Immature natural killer cell (primary cell): Measurements from ENCODE around the gene LHB. TPM values are rescaled to one million over a fixed set of nuclear protein-coding genes. Genes with fewer than 3 reads are reported as not detected.
"Not testable (repeated sequence)": the region's sequence is repeated elsewhere in the genome, so short reads cannot be mapped to it uniquely, and the experiment has no call there.

ENCODE experiments used
- DNase-seq, 3 donors: peaks; one replicate each; pipeline ENCODE4 v3.0.0; 2022; ENCODE audit warnings: mixed read lengths in 1 of 3
- H3K27ac Mint-ChIP-seq, 6 donors: one replicate each; pipeline ENCODE4 v1.8.0; 2020; ENCODE audit warnings: mixed read lengths in 6 of 6, mild to moderate bottlenecking in 5 of 6, inconsistent platforms in 4 of 6, moderate library complexity in 3 of 6
- H3K27me3 Mint-ChIP-seq, 3 donors: one replicate each; pipeline ENCODE4 v1.8.0; 2020 to 2021; ENCODE audit warnings: low read depth in 3 of 3, mild to moderate bottlenecking in 3 of 3, mixed read lengths in 3 of 3, moderate library complexity in 3 of 3, inconsistent platforms in 1 of 3
- H3K36me3 Mint-ChIP-seq, 3 donors: one replicate each; pipeline ENCODE4 v1.8.0; 2020; ENCODE audit warnings: mixed read lengths in 3 of 3, inconsistent platforms in 2 of 3, mild to moderate bottlenecking in 2 of 3
- H3K4me1 Mint-ChIP-seq, 2 donors: one replicate each; pipeline ENCODE4 v1.8.0; 2020; ENCODE audit warnings: inconsistent platforms in 2 of 2, mild to moderate bottlenecking in 2 of 2, mixed read lengths in 2 of 2, moderate library complexity in 1 of 2
- H3K4me3 Mint-ChIP-seq, 5 donors: one replicate each; pipeline ENCODE4 v1.8.0; 2020; ENCODE audit warnings: mild to moderate bottlenecking in 5 of 5, mixed read lengths in 5 of 5, inconsistent platforms in 3 of 5, moderate library complexity in 3 of 5
- H3K9me3 Mint-ChIP-seq, 6 donors: one replicate each; pipeline ENCODE4 v1.8.0; 2020; ENCODE audit warnings: mild to moderate bottlenecking in 6 of 6, mixed read lengths in 6 of 6, inconsistent platforms in 4 of 6, moderate library complexity in 3 of 6
- polyA plus RNA-seq, 3 donors: library from polyadenylated mRNA; unstranded; fragments of 300-500 nt; fragmentation: Illumina TruSeq; gene quantifications; one replicate each; pipeline ENCODE4 v1.2.3, GENCODE V29; 2021

The LHB gene
- not detected for polyA plus RNA-seq

GRCh38 chr19:49017041-49017665, at the start of gene LHB:
LHB (minus strand) TSS chr19:49017091; CDS start chr19:49017081, 10 bp downstream.
- no peaks in the 10 kb centered on the region for H3K36me3 Mint-ChIP-seq
- peak within 1 kb of the TSS; percentile 82 to 91 (median 90) for H3K4me3 Mint-ChIP-seq
- H3K27me3 Mint-ChIP-seq = peaks cover 0 to 11% (median 0%) of the 10 kb centered on the region in 3 donors
- H3K4me1 Mint-ChIP-seq = peaks cover 25 to 26% of the 10 kb centered on the region in 2 donors
- no peak for DNase-seq
- no peaks in the 10 kb centered on the region for H3K9me3 Mint-ChIP-seq
- H3K27ac Mint-ChIP-seq = peak within 1 kb of the TSS in 3 of 6 donors; percentile 12 to 34 (median 24)

DNA sequence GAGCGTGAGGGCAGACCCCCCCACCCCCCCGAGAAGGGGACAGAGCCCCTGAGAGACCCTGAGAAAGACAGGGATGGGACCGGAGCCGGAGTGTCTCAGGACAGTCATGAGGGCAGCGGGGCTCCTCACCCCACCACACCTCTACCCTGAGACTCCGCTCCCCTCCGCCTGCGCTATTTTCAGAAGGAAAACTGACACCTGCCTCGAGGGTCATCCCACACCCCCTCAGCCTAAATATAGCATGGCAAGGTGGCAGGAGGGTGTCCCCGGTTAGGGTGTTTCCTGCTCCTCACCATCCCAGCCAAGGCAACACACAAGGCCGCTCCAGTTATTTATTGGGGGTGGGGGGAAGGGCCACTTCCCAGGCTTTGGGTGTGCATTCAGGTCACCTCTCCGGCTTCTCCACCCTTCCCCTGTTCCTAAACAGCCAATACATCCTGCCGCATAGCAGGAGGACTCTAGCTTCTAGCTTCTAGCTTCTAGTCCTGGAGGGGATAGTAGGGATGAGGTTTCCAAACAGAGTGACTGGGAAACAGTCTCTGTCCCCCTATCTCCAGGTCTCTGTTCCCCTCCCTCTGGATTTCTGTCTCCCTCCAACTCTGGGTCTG, 49.1 kb upstream of the LHB start:
- Mint-ChIP-seq H3K27ac (no peak overlapping the region), H3K36me3 (peaks cover 0 to 6% (median 1%) of the 10 kb centered on the region in 3 donors), H3K9me3 (peaks cover 0 to 13% (median 0%) of the 10 kb centered on the region in 6 donors), H3K4me1 (peaks cover 4 to 6% of the 10 kb centered on the region in 2 donors), H3K4me3 (no peak overlapping the region), H3K27me3 (peaks cover 11 to 30% (median 14%) of the 10 kb centered on the region in 3 donors)
- DNase-seq = no peak

- Mint-ChIP-seq H3K27ac (no peak within 1 kb of the TSS), H3K4me3 (no peak within 1 kb of the TSS), H3K36me3 (peaks cover 0 to 4% (median 0%) of the 10 kb centered on the region in 3 donors), H3K9me3 (peaks cover 0 to 7% (median 0%) of the 10 kb centered on the region in 6 donors), H3K27me3 (peaks cover 10 to 24% (median 14%) of the 10 kb centered on the region in 3 donors), H3K4me1 (no peaks in the 10 kb centered on the region)
- no peak for DNase-seq
These were observed 48.1 kb upstream of the LHB start, which contains the start of gene NTF4 for GRCh38 chr19:49064768-49065611. NTF4 (minus strand) TSS chr19:49064818; CDS start chr19:49061997, 2,821 bp downstream.

DNA sequence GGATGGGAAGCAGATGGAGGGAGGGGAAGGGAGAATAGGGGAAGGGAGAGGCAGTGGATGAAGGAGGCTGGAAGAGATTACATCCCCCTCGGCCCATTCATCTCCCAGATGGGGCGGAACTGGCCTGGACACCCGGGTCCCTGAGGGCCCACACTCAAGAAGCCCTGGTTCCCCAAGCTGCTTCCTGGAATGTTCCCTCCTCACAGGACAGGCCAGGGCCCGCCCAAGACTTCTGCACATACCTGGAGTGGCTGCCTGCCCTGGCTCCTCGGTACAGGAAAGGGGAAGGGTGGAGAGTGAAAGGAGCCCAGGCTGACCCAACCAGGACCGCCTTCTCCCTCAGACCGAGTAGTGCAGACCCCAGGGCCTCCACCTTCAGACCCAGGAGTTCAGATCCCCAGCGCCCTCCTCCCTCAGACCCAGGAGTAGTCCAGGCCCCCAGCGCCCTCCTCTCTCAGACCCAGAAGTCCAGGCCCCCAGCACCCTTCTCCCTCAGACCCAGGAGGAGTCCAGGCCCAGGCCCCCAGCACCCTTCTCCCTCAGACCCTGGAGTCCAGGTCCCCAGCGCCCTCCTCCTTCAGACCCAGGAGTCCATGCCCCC, 47.2 kb upstream of the LHB start:
- no peak overlapping the region for H3K27ac Mint-ChIP-seq
- H3K9me3 Mint-ChIP-seq = peaks cover 0 to 2% (median 0%) of the 10 kb centered on the region in 6 donors
- peaks cover 0 to 4% (median 4%) of the 10 kb centered on the region in 3 donors for H3K36me3 Mint-ChIP-seq
- peaks cover 9 to 24% (median 12%) of the 10 kb centered on the region in 3 donors for H3K27me3 Mint-ChIP-seq
- H3K4me3 Mint-ChIP-seq = no peak overlapping the region
- no peaks in the 10 kb centered on the region for H3K4me1 Mint-ChIP-seq
- DNase-seq = no peak

GRCh38 chr19:49061445-49061844, 44.6 kb upstream of the LHB start:
- peaks cover 16 to 17% of the 10 kb centered on the region in 2 donors for H3K4me1 Mint-ChIP-seq
- no peak overlapping the region for H3K27ac Mint-ChIP-seq
- H3K27me3 Mint-ChIP-seq = peaks cover 19 to 21% (median 19%) of the 10 kb centered on the region in 3 donors
- peaks cover 0 to 2% (median 0%) of the 10 kb centered on the region in 6 donors for H3K9me3 Mint-ChIP-seq
- no peak overlapping the region for H3K4me3 Mint-ChIP-seq
- H3K36me3 Mint-ChIP-seq = peaks cover 0 to 5% (median 4%) of the 10 kb centered on the region in 3 donors
- peak in 1 of 3 donors; percentile 12 for DNase-seq

DNA sequence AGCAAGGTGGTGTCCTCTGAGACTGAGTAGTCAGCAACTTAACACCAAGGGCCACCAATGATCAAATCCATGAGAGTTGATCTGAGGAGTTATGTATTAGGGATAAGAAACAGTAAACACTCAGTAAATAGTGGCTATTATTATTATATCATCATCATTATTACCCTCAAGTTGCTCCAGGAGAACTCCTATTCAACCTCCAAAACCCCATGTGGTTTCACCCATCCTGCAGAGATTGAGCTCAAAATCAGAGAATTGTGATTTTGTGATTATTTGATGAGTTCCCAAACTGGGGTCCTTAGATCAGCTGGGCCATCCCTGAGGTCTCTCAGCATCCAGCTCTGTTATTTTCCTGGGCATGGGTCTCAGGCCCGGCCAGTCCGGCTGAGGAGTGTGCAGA, 44.1 kb upstream of the LHB start:
- peaks cover 18 to 20% of the 10 kb centered on the region in 2 donors for H3K4me1 Mint-ChIP-seq
- no peak for DNase-seq
- H3K27ac Mint-ChIP-seq = no peak overlapping the region
- no peak overlapping the region for H3K4me3 Mint-ChIP-seq
- peaks cover 0 to 2% (median 0%) of the 10 kb centered on the region in 6 donors for H3K9me3 Mint-ChIP-seq
- peaks cover 0 to 5% (median 4%) of the 10 kb centered on the region in 3 donors for H3K36me3 Mint-ChIP-seq
- peaks cover 15 to 19% (median 16%) of the 10 kb centered on the region in 3 donors for H3K27me3 Mint-ChIP-seq

DNA sequence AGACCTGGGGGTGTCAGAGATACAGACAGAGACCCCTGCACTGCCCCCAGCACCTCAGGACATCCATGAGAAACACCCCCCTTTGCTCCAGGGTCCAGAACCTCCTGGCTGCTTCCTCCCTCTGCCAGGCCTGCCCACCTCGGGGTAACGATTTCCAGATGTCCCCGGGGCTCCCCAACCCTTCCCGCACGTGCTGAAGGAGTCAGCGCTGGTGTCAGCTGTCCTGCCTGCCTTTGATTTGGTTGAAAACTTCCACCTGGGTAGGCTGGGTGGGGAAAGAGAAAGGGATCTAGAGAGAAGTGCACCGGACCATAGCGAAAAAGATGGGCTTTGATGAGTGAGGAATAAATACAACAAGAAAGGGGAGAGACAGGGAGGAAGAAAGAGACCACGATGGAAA, 42.2 kb upstream of the LHB start:
- no peak overlapping the region for H3K27ac Mint-ChIP-seq
- H3K4me3 Mint-ChIP-seq = peak overlapping the region in 1 of 5 donors; percentile 10
- H3K27me3 Mint-ChIP-seq = peaks cover 10 to 16% (median 15%) of the 10 kb centered on the region in 3 donors
- H3K9me3 Mint-ChIP-seq = no peaks in the 10 kb centered on the region
- H3K4me1 Mint-ChIP-seq = peaks cover 18 to 20% of the 10 kb centered on the region in 2 donors
- no peak for DNase-seq
- peaks cover 0 to 5% (median 4%) of the 10 kb centered on the region in 3 donors for H3K36me3 Mint-ChIP-seq

DNA sequence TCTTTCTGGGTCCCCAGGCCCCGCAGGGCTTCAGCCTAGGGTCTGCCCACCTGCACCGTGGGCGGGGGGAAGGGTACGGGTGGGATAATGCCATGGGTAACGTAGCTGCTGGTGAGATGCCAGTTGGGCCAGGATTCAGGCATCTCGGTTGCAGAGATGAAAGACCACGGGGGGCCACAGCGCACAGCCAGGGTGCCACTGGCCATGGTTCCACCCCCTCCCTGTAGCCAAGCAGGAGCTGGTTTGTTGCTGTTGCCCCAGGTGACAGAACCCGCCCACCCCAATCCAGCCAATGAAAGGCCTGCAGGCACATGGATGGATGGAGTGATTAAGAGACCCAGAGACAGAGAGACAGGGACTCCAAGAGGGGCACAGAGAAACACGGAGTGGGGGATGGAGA, 41.7 kb upstream of the LHB start:
- no peak for DNase-seq
- Mint-ChIP-seq H3K36me3 (peaks cover 0 to 5% (median 4%) of the 10 kb centered on the region in 3 donors), H3K9me3 (no peaks in the 10 kb centered on the region), H3K4me1 (peaks cover 18 to 20% of the 10 kb centered on the region in 2 donors), H3K4me3 (no peak overlapping the region), H3K27ac (no peak overlapping the region), H3K27me3 (peaks cover 10 to 20% (median 15%) of the 10 kb centered on the region in 3 donors)

- peaks cover 0 to 5% (median 4%) of the 10 kb centered on the region in 3 donors for H3K36me3 Mint-ChIP-seq
- DNase-seq = peak in 1 of 3 donors; percentile 19
- H3K27me3 Mint-ChIP-seq = peaks cover 10 to 20% (median 13%) of the 10 kb centered on the region in 3 donors
- no peaks in the 10 kb centered on the region for H3K9me3 Mint-ChIP-seq
- H3K4me3 Mint-ChIP-seq = peak within 1 kb of the TSS; percentile 81 to 92 (median 89)
- peaks cover 18 to 20% of the 10 kb centered on the region in 2 donors for H3K4me1 Mint-ChIP-seq
- peak within 1 kb of the TSS in 2 of 6 donors; percentile 27 to 46 for H3K27ac Mint-ChIP-seq
These were observed 40.8 kb upstream of the LHB start, which contains the start of gene CGB7 for GRCh38 chr19:49057636-49058234. CGB7 (minus strand) TSS chr19:49057749; CDS start chr19:49055375, 2,374 bp downstream.

GRCh38 chr19:49056902-49057596, 40.2 kb upstream of the LHB start:
- H3K27ac Mint-ChIP-seq = peak overlapping the region in 1 of 6 donors; percentile 27
- peaks cover 18 to 20% of the 10 kb centered on the region in 2 donors for H3K4me1 Mint-ChIP-seq
- peaks cover 10 to 20% (median 13%) of the 10 kb centered on the region in 3 donors for H3K27me3 Mint-ChIP-seq
- H3K9me3 Mint-ChIP-seq, H3K36me3 Mint-ChIP-seq: not testable (repeated sequence)
- peak overlapping the region; percentile 81 to 92 (median 89) for H3K4me3 Mint-ChIP-seq
- DNase-seq = peak in 2 of 3 donors; percentile 9 to 19

DNA sequence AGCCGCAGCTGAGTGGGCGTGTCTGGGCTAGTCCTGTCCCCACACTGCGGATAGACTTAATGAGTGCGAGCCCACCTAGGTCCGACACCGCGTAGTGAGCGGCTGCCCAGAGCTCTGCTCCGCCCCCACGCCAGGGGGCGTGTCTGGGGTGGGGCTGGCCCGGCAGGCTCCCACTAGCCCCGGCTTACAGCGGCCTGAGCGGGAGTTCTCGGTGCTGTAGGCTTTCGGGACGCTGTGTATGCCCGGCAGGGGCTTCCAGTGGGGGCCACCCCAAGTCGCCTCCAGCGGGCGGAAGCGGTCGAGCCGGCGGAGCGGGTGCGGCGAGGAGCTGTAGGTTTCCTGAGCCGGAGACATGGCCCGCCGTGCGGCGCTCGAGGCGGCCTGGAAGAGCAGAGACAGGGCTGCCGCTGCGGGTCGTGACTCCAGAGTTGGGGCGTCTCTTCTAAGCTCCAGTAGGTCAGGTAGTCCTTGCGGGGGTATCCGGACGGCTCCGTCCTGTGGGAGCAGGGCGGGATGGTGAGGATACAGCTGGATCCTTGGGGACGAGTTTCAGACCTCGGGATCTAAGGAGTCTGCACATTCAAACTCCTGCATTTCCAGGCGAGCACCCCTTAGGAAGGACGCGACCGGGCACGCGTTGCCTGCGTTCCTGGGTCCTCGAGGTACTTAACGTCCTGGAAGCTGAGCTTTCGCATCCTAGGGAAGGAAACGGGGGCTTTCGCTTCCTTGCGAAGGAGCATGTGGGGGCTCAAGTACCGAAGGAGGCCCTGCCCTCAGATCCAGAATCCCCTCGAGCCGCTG, 39.4 kb upstream of the LHB start:
- H3K36me3 Mint-ChIP-seq = peaks cover 0 to 5% (median 4%) of the 10 kb centered on the region in 3 donors
- peaks cover 18 to 20% of the 10 kb centered on the region in 2 donors for H3K4me1 Mint-ChIP-seq
- DNase-seq = peak; percentile 53 to 57 (median 55)
- no peak overlapping the region for H3K27ac Mint-ChIP-seq
- H3K4me3 Mint-ChIP-seq = peak overlapping the region; percentile 81 to 92 (median 89)
- no peaks in the 10 kb centered on the region for H3K9me3 Mint-ChIP-seq
- peaks cover 10 to 20% (median 13%) of the 10 kb centered on the region in 3 donors for H3K27me3 Mint-ChIP-seq
